HCT116 (cell line): Measurements from ENCODE around the gene TMPRSS3. TPM values are rescaled to one million over a fixed set of nuclear protein-coding genes. Genes with fewer than 3 reads are reported as not detected.

Experiments
- ATAC-seq: fragments of 200-7000 bp; cut with Tn5 transposase; 2 replicates; pipeline ENCODE4 v1.9.1; 2020; ENCODE audit warnings: mild to moderate bottlenecking, moderate library complexity
- BruUV-seq: library from RNA; stranded (reverse); fragments of 400-500 nt; replicated peaks from 2 replicates; lab custom pipeline; 2021; lab: Mats Ljungman, UMichigan
- CTCF ChIA-PET: fragments of 300-600 bp; sonication (Branson Sonifier 250); formaldehyde crosslinking; loops from one replicate; lab custom pipeline; 2021; ENCODE audit warnings: antibody characterized with exemption; lab: Charles Lee
- POLR2A ChIA-PET: fragments of 300-600, 350-600 bp; sonication (Branson Sonifier 250); formaldehyde crosslinking; loops from one replicate; lab custom pipeline; 2021; ENCODE audit warnings: antibody characterized with exemption; lab: Charles Lee
- RAD21 ChIA-PET, 2 experiments: fragments of 300-600 bp; sonication (Branson Sonifier 250); formaldehyde crosslinking; loops; one replicate each; lab custom pipeline; 2023; ENCODE audit warnings: low total read pairs in 2 of 2; ENCODE audit not compliant: uncharacterized antibody in 2 of 2, unreplicated experiment in 2 of 2, low non-redundant PET in 1 of 2; lab: Charles Lee
- DNase-seq: peaks from one replicate; pipeline ENCODE4 v3.0.0-alpha.2; 2010; ENCODE audit warnings: low read depth, low spot score
- H2AFZ ChIP-seq: fragments of 200-600 bp; shearing (Covaris generic), sonication (generic); 2 replicates; pipeline ENCODE4 v1.6.1; 2017; ENCODE audit warnings: low read depth, mixed run types, mixed read lengths, antibody characterized with exemption, low read length; ENCODE audit not compliant: poor library complexity, severe bottlenecking
- H3K27ac ChIP-seq: 2 replicates; pipeline ENCODE4 v1.5.1; 2012; ENCODE audit warnings: low read depth, low read length
- H3K27me3 ChIP-seq: fragments of 200-600 bp; sonication (generic); 2 replicates; pipeline ENCODE4 v1.6.1; 2016; ENCODE audit warnings: mixed run types, low read length, mixed read lengths; ENCODE audit not compliant: insufficient read depth
- H3K36me3 ChIP-seq, 2 experiments: fragments of 200-500 bp in 1 of 2; fragments of 200-600 bp in 1 of 2; sonication (Bioruptor generic) in 1 of 2; sonication (generic) in 1 of 2; 2 replicates each; pipeline versions ENCODE4 v1.5.1 to v1.6.1; 2014 to 2016; ENCODE audit warnings: low read length in 2 of 2, inconsistent platforms in 1 of 2, mixed read lengths in 1 of 2, mixed run types in 1 of 2; ENCODE audit not compliant: insufficient read depth in 2 of 2, control insufficient read depth in 1 of 2
- H3K4me1 ChIP-seq, 2 experiments: fragments of 200-600 bp in 1 of 2; sonication (generic) in 1 of 2; 2 replicates each; pipeline versions ENCODE4 v1.5.1 to v1.6.1; 2012 to 2017; ENCODE audit warnings: low read length in 2 of 2, inconsistent platforms in 1 of 2, mild to moderate bottlenecking in 1 of 2, mixed read lengths in 1 of 2, mixed run types in 1 of 2, moderate library complexity in 1 of 2; ENCODE audit not compliant: insufficient read depth in 2 of 2, control insufficient read depth in 1 of 2
- H3K4me2 ChIP-seq: fragments of 200-600 bp; sonication (generic); 2 replicates; pipeline ENCODE4 v1.6.1; 2017; ENCODE audit warnings: mixed run types, low read length, mixed read lengths
- H3K4me3 ChIP-seq, 2 experiments: fragments of 200-600 bp in 1 of 2; sonication (generic) in 1 of 2; replicated peaks in 1 of 2; 2 replicates each; pipeline ENCODE4 v1.5.1; 2011 to 2016; ENCODE audit warnings: low read length in 2 of 2, control low read depth in 1 of 2, low read depth in 1 of 2, mild to moderate bottlenecking in 1 of 2, mixed read lengths in 1 of 2, mixed run types in 1 of 2
- H3K79me2 ChIP-seq: fragments of 200-600 bp; sonication (generic); 2 replicates; pipeline ENCODE4 v1.6.1; 2017; ENCODE audit warnings: mild to moderate bottlenecking, mixed run types, low read length, moderate library complexity, mixed read lengths; ENCODE audit not compliant: insufficient read depth
- H3K9ac ChIP-seq: fragments of 200-600 bp; sonication (generic); 2 replicates; pipeline ENCODE4 v1.6.1; 2016; ENCODE audit warnings: low read length, mixed read lengths
- H3K9me2 ChIP-seq: fragments of 200-600 bp; sonication (generic), shearing (Covaris generic); 2 replicates; pipeline ENCODE4 v1.6.1; 2017; ENCODE audit warnings: mixed run types, mild to moderate bottlenecking, moderate library complexity; ENCODE audit not compliant: insufficient read depth
- H3K9me3 ChIP-seq, 2 experiments: fragments of 200-500 bp in 1 of 2; fragments of 200-600 bp in 1 of 2; sonication (Bioruptor generic) in 1 of 2; sonication (generic) in 1 of 2; 2 replicates each; pipeline ENCODE4 v1.6.1; 2014 to 2017; ENCODE audit warnings: low read length in 2 of 2, mixed read lengths in 2 of 2, inconsistent platforms in 1 of 2, low read depth in 1 of 2, mild to moderate bottlenecking in 1 of 2, mixed run types in 1 of 2, moderate library complexity in 1 of 2; ENCODE audit not compliant: control insufficient read depth in 1 of 2, insufficient read depth in 1 of 2
- H4K20me1 ChIP-seq: fragments of 200-600 bp; sonication (generic), shearing (Covaris generic); 2 replicates; pipeline ENCODE4 v1.6.1; 2017; ENCODE audit warnings: mixed run types, mild to moderate bottlenecking, moderate library complexity; ENCODE audit not compliant: insufficient read depth
- CBX3 ChIP-seq: IDR thresholded peaks from 2 replicates; pipeline ENCODE4 v1.6.1; 2012; ENCODE audit warnings: low read depth
- CEBPB ChIP-seq: IDR thresholded peaks from 2 replicates; pipeline ENCODE4 v1.6.1; 2012; ENCODE audit warnings: low read depth
- EGR1 ChIP-seq: IDR thresholded peaks from 2 replicates; pipeline ENCODE4 v1.6.1; 2012; ENCODE audit warnings: low read depth
- ELF1 ChIP-seq: IDR thresholded peaks from 2 replicates; pipeline ENCODE4 v1.6.1; 2012; ENCODE audit warnings: low read depth, borderline replicate concordance
- EZH2 ChIP-seq: fragments of 200-600 bp; sonication (generic); IDR thresholded peaks from 2 replicates; pipeline ENCODE4 v1.6.1; 2017; ENCODE audit warnings: antibody characterized with exemption, mixed run types
- JUND ChIP-seq: IDR thresholded peaks from 2 replicates; pipeline ENCODE4 v1.6.1; 2012
- POLR2A ChIP-seq: IDR thresholded peaks from 2 replicates; pipeline ENCODE4 v1.7.0; 2011; ENCODE audit warnings: borderline replicate concordance; ENCODE audit not compliant: insufficient read depth, insufficient read length; ENCODE audit errors: extremely low read depth
- POLR2AphosphoS5 ChIP-seq: IDR thresholded peaks from 2 replicates; pipeline ENCODE4 v1.6.1; 2011; ENCODE audit warnings: mild to moderate bottlenecking, low read depth, low read length, moderate library complexity
- RAD21 ChIP-seq: IDR thresholded peaks from 2 replicates; pipeline ENCODE4 v1.6.1; 2012; ENCODE audit warnings: low read depth, mild to moderate bottlenecking
- SIN3A ChIP-seq: IDR thresholded peaks from 2 replicates; pipeline ENCODE4 v1.6.1; 2012; ENCODE audit warnings: low read depth
- SP1 ChIP-seq: IDR thresholded peaks from 2 replicates; pipeline ENCODE4 v1.6.1; 2012; ENCODE audit warnings: low read depth
- SRF ChIP-seq: IDR thresholded peaks from 2 replicates; pipeline ENCODE4 v1.6.1; 2012; ENCODE audit warnings: low read depth
- TCF7L2 ChIP-seq: IDR thresholded peaks from 2 replicates; pipeline ENCODE4 v1.7.0; 2011; ENCODE audit warnings: borderline replicate concordance, inconsistent platforms; ENCODE audit not compliant: insufficient read depth, insufficient read length; ENCODE audit errors: extremely low read depth
- ZFX ChIP-seq: fragments of 450-650 bp; IDR thresholded peaks from 2 replicates; pipeline ENCODE4 v1.6.1; 2017
- ZNF274 ChIP-seq: fragments of 200-500 bp; sonication (Bioruptor generic); IDR thresholded peaks from 2 replicates; pipeline ENCODE4 v1.6.1; 2014; ENCODE audit warnings: mild to moderate bottlenecking, low read depth, low read length, inconsistent platforms
- intact Hi-C: fragments of 100-400 bp; cut with micrococcal nuclease; formaldehyde crosslinking; loops from 2 replicates; pipeline ENCODE4 v1.10.0; 2022
- total RNA-seq: library from RNA; stranded (reverse); gene quantifications from one replicate; pipeline ENCODE4 v1.2.1, GENCODE V29; 2021; ENCODE audit not compliant: unreplicated experiment
- TF ChIP-seq, protein P1 (sequence below): IDR thresholded peaks from 2 replicates; pipeline ENCODE4 v1.6.1; 2012
- TF ChIP-seq, protein P2 (sequence below): IDR thresholded peaks from 2 replicates; pipeline ENCODE4 v1.6.1; 2012
- TF ChIP-seq, protein P3 (sequence below): IDR thresholded peaks from 2 replicates; pipeline ENCODE4 v1.6.1; 2012; ENCODE audit warnings: low read depth

TMPRSS3 gene
- total RNA-seq, 1 experiment from 2014 or later = not detected

DNA sequence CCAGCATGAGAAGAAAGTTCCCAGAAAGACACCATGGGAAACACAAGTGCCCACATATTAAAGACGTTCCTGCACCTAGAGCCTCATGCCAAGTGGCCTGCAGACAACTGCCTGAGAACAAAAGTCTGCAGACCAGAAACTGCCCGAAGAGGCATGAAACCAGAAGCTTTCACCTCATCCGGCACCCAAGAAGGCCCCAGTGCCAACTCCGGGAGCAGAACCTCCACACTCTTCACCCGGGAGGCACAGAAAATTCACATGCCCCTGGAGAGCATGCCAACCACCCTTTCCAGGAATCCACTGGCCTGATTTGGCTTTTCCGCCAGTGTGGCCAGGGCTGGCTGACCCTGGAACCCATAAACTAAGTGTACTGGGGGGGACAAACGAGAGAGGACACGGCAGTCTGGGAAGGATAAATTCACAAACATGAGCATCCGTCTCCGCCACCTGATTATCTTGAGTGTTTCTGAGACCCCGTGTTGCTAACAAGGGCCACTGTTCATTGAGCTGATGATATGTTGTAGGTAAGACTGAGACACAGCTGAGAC, 51.8 kb downstream of the TMPRSS3 start:
- no peak overlapping the region for H3K4me2 ChIP-seq
- CTCF ChIA-PET = no interaction called here
- POLR2A ChIA-PET = no interaction called here
- H3K4me3 ChIP-seq = no peak overlapping the region
- no peaks in the 10 kb centered on the region for H3K36me3 ChIP-seq
- no peaks in the 10 kb centered on the region for H3K9me3 ChIP-seq
- intact Hi-C loops = no loop called here
- TF ChIP-seq RAD21 (no peak), EGR1 (no peak), SP1 (no peak), POLR2A (no peak), ELF1 (no peak), SIN3A (no peak), ZNF274 (no peak), CBX3 (no peak), CEBPB (no peak), TCF7L2 (no peak), EZH2 (no peak), POLR2AphosphoS5 (no peak), JUND (no peak), ZFX (no peak), SRF (no peak)
- TF ChIP-seq, protein P1, sequence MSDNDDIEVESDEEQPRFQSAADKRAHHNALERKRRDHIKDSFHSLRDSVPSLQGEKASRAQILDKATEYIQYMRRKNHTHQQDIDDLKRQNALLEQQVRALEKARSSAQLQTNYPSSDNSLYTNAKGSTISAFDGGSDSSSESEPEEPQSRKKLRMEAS = no peak
- TF ChIP-seq, protein P2, sequence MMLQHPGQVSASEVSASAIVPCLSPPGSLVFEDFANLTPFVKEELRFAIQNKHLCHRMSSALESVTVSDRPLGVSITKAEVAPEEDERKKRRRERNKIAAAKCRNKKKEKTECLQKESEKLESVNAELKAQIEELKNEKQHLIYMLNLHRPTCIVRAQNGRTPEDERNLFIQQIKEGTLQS = no peak
- TF ChIP-seq, protein P3, sequence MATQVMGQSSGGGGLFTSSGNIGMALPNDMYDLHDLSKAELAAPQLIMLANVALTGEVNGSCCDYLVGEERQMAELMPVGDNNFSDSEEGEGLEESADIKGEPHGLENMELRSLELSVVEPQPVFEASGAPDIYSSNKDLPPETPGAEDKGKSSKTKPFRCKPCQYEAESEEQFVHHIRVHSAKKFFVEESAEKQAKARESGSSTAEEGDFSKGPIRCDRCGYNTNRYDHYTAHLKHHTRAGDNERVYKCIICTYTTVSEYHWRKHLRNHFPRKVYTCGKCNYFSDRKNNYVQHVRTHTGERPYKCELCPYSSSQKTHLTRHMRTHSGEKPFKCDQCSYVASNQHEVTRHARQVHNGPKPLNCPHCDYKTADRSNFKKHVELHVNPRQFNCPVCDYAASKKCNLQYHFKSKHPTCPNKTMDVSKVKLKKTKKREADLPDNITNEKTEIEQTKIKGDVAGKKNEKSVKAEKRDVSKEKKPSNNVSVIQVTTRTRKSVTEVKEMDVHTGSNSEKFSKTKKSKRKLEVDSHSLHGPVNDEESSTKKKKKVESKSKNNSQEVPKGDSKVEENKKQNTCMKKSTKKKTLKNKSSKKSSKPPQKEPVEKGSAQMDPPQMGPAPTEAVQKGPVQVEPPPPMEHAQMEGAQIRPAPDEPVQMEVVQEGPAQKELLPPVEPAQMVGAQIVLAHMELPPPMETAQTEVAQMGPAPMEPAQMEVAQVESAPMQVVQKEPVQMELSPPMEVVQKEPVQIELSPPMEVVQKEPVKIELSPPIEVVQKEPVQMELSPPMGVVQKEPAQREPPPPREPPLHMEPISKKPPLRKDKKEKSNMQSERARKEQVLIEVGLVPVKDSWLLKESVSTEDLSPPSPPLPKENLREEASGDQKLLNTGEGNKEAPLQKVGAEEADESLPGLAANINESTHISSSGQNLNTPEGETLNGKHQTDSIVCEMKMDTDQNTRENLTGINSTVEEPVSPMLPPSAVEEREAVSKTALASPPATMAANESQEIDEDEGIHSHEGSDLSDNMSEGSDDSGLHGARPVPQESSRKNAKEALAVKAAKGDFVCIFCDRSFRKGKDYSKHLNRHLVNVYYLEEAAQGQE = no peak
- H3K27me3 ChIP-seq = no peaks in the 10 kb centered on the region
- no peak overlapping the region for H2AFZ ChIP-seq
- no peaks in the 10 kb centered on the region for H3K79me2 ChIP-seq
- no peak overlapping the region for H3K27ac ChIP-seq
- DNase-seq (no peak), ATAC-seq (no peak)
- RAD21 ChIA-PET = no interaction called here
- no TSS peak for BruUV-seq
- H3K9me2 ChIP-seq = no peaks in the 10 kb centered on the region
- H4K20me1 ChIP-seq = no peaks in the 10 kb centered on the region
- no peak overlapping the region for H3K9ac ChIP-seq
- no peaks in the 10 kb centered on the region for H3K4me1 ChIP-seq
